Right renal pelvis (tissue), 4 donors: ENCODE results near the gene CRYGN. TPM values are rescaled to one million over a fixed set of nuclear protein-coding genes. Genes with fewer than 3 reads are reported as not detected.
A peak's percentile ranks its signal among the peaks of the same experiment; 100 is the strongest.

Source experiments
- DNase-seq, 4 donors: peaks; one replicate each; pipeline ENCODE4 v3.0.0-alpha.2; 2013; ENCODE audit warnings: low read depth in 4 of 4, low spot score in 3 of 4, missing footprints in 1 of 4
- polyA plus RNA-seq, 4 donors: library from polyadenylated mRNA; unstranded; fragments of 120-200 nt; gene quantifications; one replicate each; pipeline ENCODE4 v1.2.1, GENCODE V29; 2013; ENCODE audit not compliant: insufficient read length in 4 of 4

Gene CRYGN
- polyA plus RNA-seq, 4 donors, result 1.8 to 3.6 (median 2.7) TPM

- DNase-seq, result no peak
Observed at GRCh38 chr7:151427705-151428377, 12.1 kb downstream of the CRYGN start.

- DNase-seq, result no peak
Observed at GRCh38 chr7:151426904-151427704, 12.8 kb downstream of the CRYGN start.

GRCh38 chr7:151426441-151426903 lies 13.5 kb downstream of the CRYGN start:
- no peak for DNase-seq

GRCh38 chr7:151425670-151426440 lies 14.1 kb downstream of the CRYGN start:
- no peak for DNase-seq

- DNase-seq, result no peak
Observed at GRCh38 chr7:151424799-151425198, 15.1 kb downstream of the CRYGN start.

GRCh38 chr7:151423936-151424335 lies 16.0 kb downstream of the CRYGN start:
- DNase-seq, result no peak

- no peak for DNase-seq
Observed at GRCh38 chr7:151423226-151423625, 16.7 kb downstream of the CRYGN start.

GRCh38 chr7:151422212-151422611 lies 17.7 kb downstream of the CRYGN start:
- DNase-seq, result no peak

- DNase-seq, result no peak
Observed at GRCh38 chr7:151420144-151420543, 19.8 kb downstream of the CRYGN start.

GRCh38 chr7:151416941-151417315 lies 23.0 kb downstream of the CRYGN start:
- DNase-seq, result no peak

- DNase-seq, result no peak
Observed at GRCh38 chr7:151416112-151416940, 23.6 kb downstream of the CRYGN start.

- DNase-seq, result no peak
Observed at GRCh38 chr7:151415375-151416105, 24.4 kb downstream of the CRYGN start.

GRCh38 chr7:151413241-151413640 lies 26.7 kb downstream of the CRYGN start:
- no peak for DNase-seq

GRCh38 chr7:151412318-151412717 lies 27.6 kb downstream of the CRYGN start:
- DNase-seq, result no peak

GRCh38 chr7:151411551-151411950 lies 28.4 kb downstream of the CRYGN start:
- DNase-seq, result no peak

GRCh38 chr7:151410405-151411390 lies 29.2 kb downstream of the CRYGN start:
- DNase-seq, result peak in 2 of 4 donors; percentile 50 to 55

GRCh38 chr7:151409667-151410404 lies 30.1 kb downstream of the CRYGN start, which contains the start of gene WDR86:
Gene WDR86 (minus strand): TSS chr7:151410038. CDS start chr7:151409589, 449 bp downstream.
- peak in 2 of 4 donors; percentile 57 to 66 for DNase-seq
